Gastrocnemius medialis (tissue), 4 donors: Measurements from ENCODE around the gene LYST.

ENCODE experiments used
- POLR2A ChIP-seq, 2 donors: fragments of 450-650 bp; IDR thresholded peaks; one replicate each; pipeline ENCODE4 v1.6.1; 2017; ENCODE audit warnings: antibody characterized with exemption in 2 of 2, mild to moderate bottlenecking in 2 of 2, moderate library complexity in 2 of 2
- TF ChIP-seq, protein P1 (sequence below), 5 experiments: fragments of 450-650 bp in 3 of 5; fragments of 200-600 bp in 2 of 5; sonication (generic) in 2 of 5; IDR thresholded peaks in 4 of 5; conservative IDR thresholded peaks in 1 of 5; 1 replicate in 4 of 5; 2 replicates in 1 of 5; pipeline ENCODE4 v1.5.1; 2016 to 2019; ENCODE audit warnings: antibody characterized with exemption in 5 of 5, mild to moderate bottlenecking in 3 of 5, moderate library complexity in 3 of 5

DNA sequence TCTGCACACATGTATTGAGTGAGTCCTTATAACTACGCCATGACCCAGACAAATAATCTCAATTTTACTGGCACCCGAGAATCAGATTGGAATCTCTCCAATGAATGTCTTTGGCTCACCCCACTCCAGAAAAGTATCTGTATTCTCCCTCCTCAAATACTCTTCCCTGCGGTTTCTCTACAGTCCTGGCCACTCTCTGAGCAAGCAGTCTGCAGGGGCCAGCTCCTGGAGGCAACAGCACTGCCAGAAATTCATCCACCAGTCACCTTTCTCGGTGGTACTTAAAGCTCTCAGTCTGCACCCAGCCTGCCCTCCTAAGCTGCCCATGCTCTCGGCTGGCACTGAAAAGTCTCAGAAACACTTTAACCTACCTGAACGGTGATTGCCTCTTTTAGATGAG lies 16.1 kb upstream of the LYST start:
- TF ChIP-seq, protein P1, sequence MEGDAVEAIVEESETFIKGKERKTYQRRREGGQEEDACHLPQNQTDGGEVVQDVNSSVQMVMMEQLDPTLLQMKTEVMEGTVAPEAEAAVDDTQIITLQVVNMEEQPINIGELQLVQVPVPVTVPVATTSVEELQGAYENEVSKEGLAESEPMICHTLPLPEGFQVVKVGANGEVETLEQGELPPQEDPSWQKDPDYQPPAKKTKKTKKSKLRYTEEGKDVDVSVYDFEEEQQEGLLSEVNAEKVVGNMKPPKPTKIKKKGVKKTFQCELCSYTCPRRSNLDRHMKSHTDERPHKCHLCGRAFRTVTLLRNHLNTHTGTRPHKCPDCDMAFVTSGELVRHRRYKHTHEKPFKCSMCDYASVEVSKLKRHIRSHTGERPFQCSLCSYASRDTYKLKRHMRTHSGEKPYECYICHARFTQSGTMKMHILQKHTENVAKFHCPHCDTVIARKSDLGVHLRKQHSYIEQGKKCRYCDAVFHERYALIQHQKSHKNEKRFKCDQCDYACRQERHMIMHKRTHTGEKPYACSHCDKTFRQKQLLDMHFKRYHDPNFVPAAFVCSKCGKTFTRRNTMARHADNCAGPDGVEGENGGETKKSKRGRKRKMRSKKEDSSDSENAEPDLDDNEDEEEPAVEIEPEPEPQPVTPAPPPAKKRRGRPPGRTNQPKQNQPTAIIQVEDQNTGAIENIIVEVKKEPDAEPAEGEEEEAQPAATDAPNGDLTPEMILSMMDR (IDR thresholded peaks at IDR 0.05 in 4 of 5, conservative IDR thresholded peaks at IDR 0.05 in 1 of 5): no peak
- no peak for TF ChIP-seq POLR2A (IDR thresholded peaks at IDR 0.05)
